Neural progenitor cell (in vitro differentiated cells): ENCODE data around the gene CIART. TPM values are rescaled to one million over a fixed set of nuclear protein-coding genes. Genes with fewer than 3 reads are reported as not detected.

Source experiments
- DNase-seq: peaks from one replicate; pipeline ENCODE4 v3.0.0-alpha.2; 2016; ENCODE audit warnings: low spot score
- H2AFZ ChIP-seq: fragments of 200-600 bp; sonication (generic); replicated peaks from 2 replicates; pipeline ENCODE4 v1.6.1; 2016; ENCODE audit warnings: antibody characterized with exemption
- H3F3A ChIP-seq: fragments of 200-600 bp; sonication (generic); 2 replicates; pipeline ENCODE4 v1.6.1; 2016; ENCODE audit warnings: antibody characterized with exemption, low read depth
- H3K27ac ChIP-seq: fragments of 200-600 bp; sonication (generic); 2 replicates; pipeline ENCODE4 v1.5.1; 2016; ENCODE audit warnings: mild to moderate bottlenecking
- H3K27me3 ChIP-seq: fragments of 200-600 bp; sonication (generic); 2 replicates; pipeline ENCODE4 v1.6.1; 2016; ENCODE audit warnings: mild to moderate bottlenecking, moderate library complexity
- H3K36me3 ChIP-seq: fragments of 200-600 bp; sonication (generic); 2 replicates; pipeline ENCODE4 v1.5.1; 2016
- H3K4me1 ChIP-seq: fragments of 200-600 bp; sonication (generic); 2 replicates; pipeline ENCODE4 v1.6.1; 2016; ENCODE audit warnings: mixed run types
- H3K4me2 ChIP-seq: fragments of 200-600 bp; sonication (generic); 2 replicates; pipeline ENCODE4 v1.6.1; 2016
- H3K4me3 ChIP-seq: fragments of 200-600 bp; sonication (generic); 2 replicates; pipeline ENCODE4 v1.5.1; 2016
- H3K79me2 ChIP-seq: fragments of 200-600 bp; sonication (generic); 2 replicates; pipeline ENCODE4 v1.6.1; 2016; ENCODE audit warnings: low read depth
- H3K9ac ChIP-seq: fragments of 200-600 bp; sonication (generic); 2 replicates; pipeline ENCODE4 v1.6.1; 2016
- H3K9me3 ChIP-seq: fragments of 200-600 bp; sonication (generic); 2 replicates; pipeline ENCODE4 v1.5.1; 2016; ENCODE audit warnings: low read depth
- H4K20me1 ChIP-seq: fragments of 200-600 bp; sonication (generic); 2 replicates; pipeline ENCODE4 v1.6.1; 2016; ENCODE audit warnings: low read depth
- H3K27ac Mint-ChIP-seq: 3 replicates; pipeline ENCODE4 v1.8.0; 2021; ENCODE audit warnings: mixed read lengths
- H3K27me3 Mint-ChIP-seq: 2 replicates; pipeline ENCODE4 v1.8.0; 2022; ENCODE audit warnings: low read depth, mild to moderate bottlenecking, inconsistent platforms, moderate library complexity, mixed read lengths; ENCODE audit not compliant: insufficient read depth
- H3K36me3 Mint-ChIP-seq: 3 replicates; pipeline ENCODE4 v1.8.0; 2021; ENCODE audit warnings: mixed read lengths
- H3K4me1 Mint-ChIP-seq: 3 replicates; pipeline ENCODE4 v1.8.0; 2021; ENCODE audit warnings: mixed read lengths
- H3K4me3 Mint-ChIP-seq: 3 replicates; pipeline ENCODE4 v1.8.0; 2021; ENCODE audit warnings: mild to moderate bottlenecking, moderate library complexity, mixed read lengths
- H3K9me3 Mint-ChIP-seq: 3 replicates; pipeline ENCODE4 v1.8.0; 2020; ENCODE audit warnings: mixed read lengths
- CTCF ChIP-seq: fragments of 200-600 bp; sonication (generic); IDR thresholded peaks from 2 replicates; pipeline ENCODE4 v1.5.1; 2017; ENCODE audit warnings: antibody characterized with exemption, mild to moderate bottlenecking
- EZH2 ChIP-seq: fragments of 200-600 bp; sonication (generic); IDR thresholded peaks from 2 replicates; pipeline ENCODE4 v1.6.1; 2017; ENCODE audit warnings: antibody characterized with exemption, mild to moderate bottlenecking, moderate library complexity
- EZH2phosphoT487 ChIP-seq: fragments of 200-600 bp; sonication (generic); IDR thresholded peaks from 2 replicates; pipeline ENCODE4 v1.6.1; 2017; ENCODE audit warnings: antibody characterized with exemption
- total RNA-seq: library from RNA; depleted of rRNA; stranded (reverse); fragments of >200 nt; gene quantifications from 2 replicates; pipeline ENCODE4 v1.2.3, GENCODE V29; 2015; ENCODE audit warnings: low replicate concordance

CIART gene
- total RNA-seq, 1 donor from 2014 or later, result 25.3 TPM

GRCh38 chr1:150263549-150263948 is 18.8 kb upstream of the CIART start:
- no peak for DNase-seq
- H3F3A ChIP-seq, result peaks cover 41% of the 10 kb centered on the region
- no peak overlapping the region for H2AFZ ChIP-seq
- no peak overlapping the region for H3K4me2 ChIP-seq
- H3K9ac ChIP-seq, result no peak overlapping the region
- peaks cover 23% of the 10 kb centered on the region for H3K4me1 ChIP-seq
- peaks cover 20% of the 10 kb centered on the region for H3K36me3 Mint-ChIP-seq
- no peaks in the 10 kb centered on the region for H3K9me3 ChIP-seq
- TF ChIP-seq CTCF, result no peak
- TF ChIP-seq EZH2, result no peak
- TF ChIP-seq EZH2phosphoT487, result no peak
- no peak overlapping the region for H3K27ac Mint-ChIP-seq
- no peak overlapping the region for H3K27ac ChIP-seq
- peaks cover 54% of the 10 kb centered on the region for H3K79me2 ChIP-seq
- H3K4me3 ChIP-seq, result no peak overlapping the region
- H3K9me3 Mint-ChIP-seq, result no peaks in the 10 kb centered on the region
- no peaks in the 10 kb centered on the region for H3K36me3 ChIP-seq
- H3K27me3 ChIP-seq, result no peaks in the 10 kb centered on the region
- H3K4me1 Mint-ChIP-seq, result peaks cover 42% of the 10 kb centered on the region
- peaks cover 6% of the 10 kb centered on the region for H3K27me3 Mint-ChIP-seq
- H3K4me3 Mint-ChIP-seq, result no peak overlapping the region
- peaks cover 3% of the 10 kb centered on the region for H4K20me1 ChIP-seq

- H3K4me3 Mint-ChIP-seq, result peak overlapping the region; percentile 95
- peaks cover 3% of the 10 kb centered on the region for H4K20me1 ChIP-seq
- no peak overlapping the region for H3K27ac ChIP-seq
- peak overlapping the region; percentile 89 for H3K9ac ChIP-seq
- peaks cover 18% of the 10 kb centered on the region for H3K4me1 ChIP-seq
- peaks cover 8% of the 10 kb centered on the region for H3K36me3 Mint-ChIP-seq
- H3K4me3 ChIP-seq, result peak overlapping the region; percentile 81
- H3K27me3 ChIP-seq, result no peaks in the 10 kb centered on the region
- H3F3A ChIP-seq, result peaks cover 37% of the 10 kb centered on the region
- peaks cover 4% of the 10 kb centered on the region for H3K27me3 Mint-ChIP-seq
- H3K4me2 ChIP-seq, result peak overlapping the region; percentile 98
- H3K27ac Mint-ChIP-seq, result peak overlapping the region; percentile 79
- no peak for DNase-seq
- H3K4me1 Mint-ChIP-seq, result peaks cover 45% of the 10 kb centered on the region
- H2AFZ ChIP-seq, result no peak overlapping the region
- TF ChIP-seq CTCF (no peak), EZH2phosphoT487 (no peak), EZH2 (no peak)
- peaks cover 24% of the 10 kb centered on the region for H3K79me2 ChIP-seq
- no peaks in the 10 kb centered on the region for H3K36me3 ChIP-seq
- no peaks in the 10 kb centered on the region for H3K9me3 Mint-ChIP-seq
- no peaks in the 10 kb centered on the region for H3K9me3 ChIP-seq
Measured at GRCh38 chr1:150267896-150268295, 14.5 kb upstream of the CIART start.

GRCh38 chr1:150268340-150268704 is 14.0 kb upstream of the CIART start:
- peak overlapping the region; percentile 79 for H3K27ac Mint-ChIP-seq
- H3K36me3 Mint-ChIP-seq, result peaks cover 8% of the 10 kb centered on the region
- peaks cover 33% of the 10 kb centered on the region for H3F3A ChIP-seq
- H3K27me3 Mint-ChIP-seq, result peaks cover 4% of the 10 kb centered on the region
- DNase-seq, result peak; percentile 40
- H3K79me2 ChIP-seq, result peaks cover 29% of the 10 kb centered on the region
- H3K27ac ChIP-seq, result no peak overlapping the region
- H3K9me3 ChIP-seq, result no peaks in the 10 kb centered on the region
- H3K4me2 ChIP-seq, result peak overlapping the region; percentile 98
- no peaks in the 10 kb centered on the region for H3K36me3 ChIP-seq
- peak overlapping the region; percentile 95 for H3K4me3 Mint-ChIP-seq
- H3K27me3 ChIP-seq, result no peaks in the 10 kb centered on the region
- H3K4me1 ChIP-seq, result peaks cover 22% of the 10 kb centered on the region
- peak overlapping the region; percentile 81 for H3K4me3 ChIP-seq
- H3K9me3 Mint-ChIP-seq, result no peaks in the 10 kb centered on the region
- peak overlapping the region; percentile 89 for H3K9ac ChIP-seq
- H3K4me1 Mint-ChIP-seq, result peaks cover 49% of the 10 kb centered on the region
- H4K20me1 ChIP-seq, result peaks cover 3% of the 10 kb centered on the region
- no peak overlapping the region for H2AFZ ChIP-seq
- TF ChIP-seq EZH2, result no peak
- no peak for TF ChIP-seq CTCF
- TF ChIP-seq EZH2phosphoT487, result no peak
